Activated T-cell treated with anti-CD3 and anti-CD28 coated beads for 4 hours (primary cell): ENCODE data around the gene KCNJ8.
"Not testable (repeated sequence)": the region's sequence is repeated elsewhere in the genome, so short reads cannot be mapped to it uniquely, and the experiment has no call there.

ENCODE experiments used
- DNase-seq: peaks from one replicate; pipeline ENCODE4 v3.0.0-alpha.2; 2020

Gene KCNJ8

DNA sequence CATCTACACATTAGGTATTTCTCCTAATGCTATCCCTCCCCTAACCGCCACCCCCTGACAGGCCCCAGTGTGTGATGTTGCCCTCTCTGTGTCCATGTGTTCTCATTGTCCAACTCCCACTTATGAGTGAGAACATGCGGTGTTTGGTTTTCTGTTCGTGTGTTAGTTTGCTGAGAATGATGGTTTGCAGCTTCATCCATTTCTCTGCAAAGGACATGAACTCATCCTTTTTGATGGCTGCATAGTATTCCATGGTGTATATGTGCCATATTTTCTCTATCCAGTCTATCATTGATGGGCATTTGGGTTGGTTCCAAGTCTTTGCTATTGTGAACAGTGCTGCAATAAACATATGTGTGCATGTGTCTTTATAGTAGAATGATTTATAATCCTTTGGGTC, 8.2 kb upstream of the KCNJ8 start:
- DNase-seq: not testable (repeated sequence)

DNA sequence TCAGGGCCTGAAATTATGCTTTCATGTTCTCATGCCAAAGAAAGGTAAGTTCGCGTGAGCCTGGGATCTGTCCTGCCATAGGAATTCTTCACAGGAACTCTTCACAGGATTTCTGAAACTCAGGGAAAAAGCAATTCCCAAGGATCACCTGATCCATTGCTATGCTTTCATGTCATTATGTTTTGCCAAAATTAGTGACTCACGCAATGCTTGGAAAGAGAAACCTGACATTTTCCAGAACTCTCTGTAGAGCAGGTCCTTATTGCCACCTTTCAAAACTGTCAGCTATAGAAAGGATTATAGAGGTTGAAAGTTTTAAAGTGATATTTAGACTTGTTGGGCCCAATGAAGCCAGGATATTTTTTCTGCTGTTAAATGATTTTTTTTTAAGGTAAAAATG, 6.3 kb upstream of the KCNJ8 start:
- no peak for DNase-seq

DNA sequence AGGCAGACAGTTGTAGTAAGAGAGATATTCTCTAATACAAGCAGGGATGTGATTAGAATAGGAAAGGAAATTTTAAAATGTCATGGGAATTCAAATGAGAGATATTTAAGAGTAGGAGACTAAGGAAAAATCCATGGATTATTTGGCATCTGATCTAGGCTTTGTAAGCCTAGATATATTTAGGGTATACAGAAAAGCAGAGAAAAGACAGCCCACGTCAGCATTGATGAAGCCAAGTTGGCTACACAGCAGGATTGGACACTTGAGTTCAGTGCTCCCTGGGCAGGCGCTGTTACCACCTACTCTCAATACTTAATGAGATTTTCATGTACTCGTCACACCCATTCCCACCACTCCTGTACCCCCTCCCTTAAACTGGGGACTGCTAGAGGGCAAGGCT, 1.7 kb upstream of the KCNJ8 start:
- DNase-seq: no peak

DNA sequence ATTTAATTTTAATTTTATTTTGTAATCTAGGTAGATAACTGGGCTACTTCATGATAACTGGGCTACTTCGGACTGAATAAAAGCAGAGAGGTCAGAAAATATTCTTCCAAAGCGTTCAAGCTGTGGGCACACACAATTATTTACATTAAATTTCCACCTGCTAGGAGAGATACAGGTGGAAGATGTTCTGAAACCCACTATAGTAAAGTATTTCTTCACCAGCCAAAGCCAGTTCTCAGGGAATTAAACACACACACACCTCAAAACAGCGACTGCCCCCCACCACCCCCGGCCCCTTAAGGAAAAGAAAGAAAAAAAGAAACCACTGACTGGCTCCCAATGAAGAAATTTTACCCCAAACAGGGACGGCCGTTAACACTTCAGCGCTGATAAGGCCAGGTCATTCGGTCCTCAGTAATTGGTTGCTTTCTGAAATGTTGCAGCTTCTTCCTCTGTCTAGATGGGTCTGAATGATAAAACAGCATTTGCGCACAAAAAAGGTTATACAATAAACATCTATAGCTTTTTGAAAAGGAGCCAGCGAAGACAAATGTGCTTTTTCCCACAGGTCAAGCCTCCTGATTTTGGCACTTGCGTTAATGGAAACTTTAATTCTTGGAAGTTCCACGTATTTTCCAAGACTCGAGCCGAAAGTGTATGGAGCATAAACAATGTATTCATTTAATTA, 771 bp upstream of the KCNJ8 start:
- no peak for DNase-seq

DNA sequence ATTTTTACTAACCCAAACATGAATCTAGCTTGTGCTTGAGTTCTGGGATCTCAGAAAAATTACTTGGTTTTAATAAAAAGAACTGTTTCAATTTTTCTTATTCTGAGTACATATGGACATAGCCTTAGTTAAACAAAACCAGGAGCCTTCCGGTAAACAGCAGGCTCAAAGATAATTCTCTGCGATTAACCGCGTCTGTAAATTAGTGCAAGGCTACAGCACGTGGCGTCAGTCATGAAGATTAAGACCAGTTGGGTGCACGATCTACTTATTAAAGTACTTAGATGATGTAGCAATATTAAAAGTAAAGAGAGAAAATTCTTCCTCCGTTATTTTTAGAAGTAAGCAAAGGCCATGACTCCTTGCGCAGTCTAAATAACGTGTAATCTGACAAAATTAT, 700 bp downstream of the KCNJ8 start:
- DNase-seq: no peak

DNA sequence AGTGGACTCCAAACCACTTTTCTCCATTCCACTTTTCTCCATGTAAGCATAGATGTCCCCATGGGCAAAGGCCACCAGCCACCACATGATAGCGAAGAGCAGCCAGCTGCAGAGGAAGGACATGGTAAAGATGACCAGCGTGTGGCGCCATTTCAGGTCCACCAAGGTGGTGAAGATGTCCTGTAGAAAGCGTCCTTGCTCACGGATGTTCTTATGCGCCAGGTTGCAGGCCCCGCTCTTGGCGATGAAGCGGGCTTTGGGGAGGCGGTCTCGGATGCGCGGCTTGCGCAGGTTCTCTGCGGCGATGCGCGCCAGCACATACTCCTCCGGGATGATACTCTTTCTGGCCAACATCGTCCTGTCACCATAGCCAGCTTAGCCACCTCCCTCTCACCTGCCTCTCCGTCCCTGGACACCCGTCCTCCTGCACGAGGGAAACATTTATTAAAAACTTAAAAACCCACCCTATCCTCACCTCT, 1.2 kb downstream of the KCNJ8 start:
- no peak for DNase-seq

DNA sequence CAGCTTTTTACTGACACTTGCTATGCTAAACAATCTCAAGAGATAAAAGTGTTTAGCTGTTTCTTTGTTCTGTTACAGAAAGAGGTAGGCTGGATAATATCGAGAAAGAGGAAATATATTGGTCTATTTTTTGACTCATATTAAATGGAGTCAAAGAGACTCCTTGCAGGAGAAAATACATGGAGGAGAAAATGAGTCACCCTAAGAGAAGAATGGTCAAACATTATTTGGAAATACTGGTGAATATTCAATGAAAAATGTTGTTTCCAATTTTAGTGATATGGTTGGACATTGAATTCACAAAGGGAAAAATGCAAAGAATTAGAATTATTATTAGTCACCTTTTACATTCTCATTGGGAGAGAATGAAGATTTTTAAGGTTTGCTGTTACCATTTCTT, 3.2 kb downstream of the KCNJ8 start:
- no peak for DNase-seq

DNA sequence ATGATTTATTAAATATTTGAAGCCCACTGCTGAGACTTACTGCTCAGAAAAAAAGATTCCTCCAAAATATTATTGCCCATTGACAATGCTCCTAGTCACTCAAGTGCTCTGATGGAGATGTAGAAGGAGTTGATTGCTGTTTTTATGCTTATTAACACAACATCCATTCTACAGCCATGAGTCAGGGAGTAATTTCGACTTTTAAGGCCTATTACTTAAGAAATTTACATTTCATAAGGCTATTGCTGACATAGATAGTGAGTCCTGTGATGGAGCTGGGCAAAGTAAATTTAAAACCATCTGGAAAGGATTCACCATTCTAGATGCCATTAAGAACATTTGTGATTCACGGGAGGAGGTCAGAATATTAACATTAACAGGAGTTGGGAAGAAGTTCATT, 5.2 kb downstream of the KCNJ8 start:
- no peak for DNase-seq

DNA sequence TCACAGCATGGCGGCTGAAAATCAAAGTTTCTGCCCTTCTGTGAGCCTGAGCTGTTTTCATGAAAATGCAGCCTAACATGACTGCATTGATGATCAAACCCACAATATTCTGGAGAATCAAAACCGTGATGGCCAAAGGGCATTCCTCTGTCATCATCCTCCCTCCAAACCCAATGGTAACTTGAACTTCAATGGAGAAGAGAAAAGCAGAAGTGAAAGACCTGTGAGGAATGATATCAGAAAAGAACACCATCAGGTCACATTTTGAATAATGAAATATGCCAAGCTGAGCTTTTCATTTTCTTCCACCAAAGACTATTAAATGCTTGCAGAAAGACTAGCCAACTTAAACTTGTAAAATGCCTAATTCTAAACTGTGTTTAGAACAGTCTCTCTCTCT, 8.1 kb downstream of the KCNJ8 start:
- no peak for DNase-seq

DNA sequence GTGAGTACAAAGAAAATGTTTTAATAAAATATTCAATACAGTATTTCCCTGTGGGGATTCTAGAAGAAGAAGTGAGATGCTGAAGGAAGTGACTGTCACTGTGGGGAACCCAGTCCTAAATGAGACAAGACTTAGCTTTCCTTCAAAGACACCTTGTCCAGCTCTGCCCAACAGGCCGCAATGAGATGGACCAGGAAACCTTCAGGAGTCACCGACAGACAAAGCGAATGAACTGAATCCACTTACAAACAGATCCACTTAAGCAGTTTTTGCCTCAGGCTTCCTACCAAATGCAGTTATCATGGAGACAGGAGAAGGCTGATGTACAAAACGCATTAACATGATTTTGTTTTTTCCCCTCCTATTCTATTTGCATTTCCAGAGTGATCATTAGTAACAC, 9.6 kb downstream of the KCNJ8 start:
- no peak for DNase-seq

DNA sequence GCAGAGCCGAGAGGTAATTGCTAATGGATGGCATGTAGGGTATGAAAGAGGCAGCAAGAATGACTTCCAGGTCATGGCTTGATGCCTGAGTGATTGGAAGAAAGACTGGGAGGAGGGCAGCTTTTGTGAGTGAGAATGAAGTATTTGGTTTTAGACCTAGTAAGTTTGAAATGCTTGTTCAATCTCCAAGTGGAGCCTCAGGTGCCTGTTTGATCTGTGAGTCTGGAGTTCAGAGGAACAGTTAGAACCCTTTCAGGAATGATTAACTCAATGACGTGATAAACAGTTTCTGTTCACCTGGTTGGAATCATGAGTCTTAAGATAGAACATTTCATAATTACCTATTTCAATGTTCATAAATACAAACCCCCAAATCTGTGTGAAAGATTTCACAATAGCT, 10.4 kb downstream of the KCNJ8 start:
- no peak for DNase-seq

DNA sequence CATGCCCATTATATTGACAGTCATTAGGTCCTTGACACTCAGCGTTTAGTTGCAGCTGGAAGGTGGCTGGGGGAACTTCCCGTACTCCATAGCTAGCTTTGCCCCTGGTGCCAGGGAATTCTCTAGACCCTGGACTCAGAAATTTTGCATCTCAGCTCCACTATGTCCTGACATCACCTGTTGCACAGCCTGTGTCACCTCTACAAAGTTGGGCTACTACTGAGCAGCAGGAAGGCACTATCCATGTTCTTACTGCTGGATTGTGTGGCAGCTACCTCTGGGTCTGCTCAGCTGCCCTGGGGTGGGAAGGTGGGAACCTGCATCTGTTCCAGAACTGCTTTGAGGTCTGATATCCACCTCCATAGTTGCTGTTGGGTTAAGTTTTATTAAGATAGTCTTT, 11.0 kb downstream of the KCNJ8 start:
- DNase-seq: no peak

DNA sequence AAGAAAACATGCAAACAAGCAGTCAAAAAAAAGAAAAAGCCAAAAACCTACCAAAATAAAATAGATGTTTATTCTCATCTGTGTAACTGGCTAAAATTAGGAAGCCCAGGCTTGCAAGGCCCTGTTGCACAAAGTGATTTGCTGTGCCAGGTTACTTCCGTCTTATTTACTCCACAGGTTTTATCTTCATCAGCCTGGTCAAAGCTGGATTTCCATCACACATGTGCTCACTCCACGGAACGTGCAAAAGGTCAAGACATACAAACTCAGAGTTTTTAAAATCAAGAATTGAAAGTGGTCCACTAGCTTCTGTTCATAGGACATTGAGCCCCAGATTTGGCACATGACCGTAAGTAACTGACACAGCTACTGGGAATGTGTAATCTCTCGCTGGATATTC, 14.8 kb downstream of the KCNJ8 start:
- DNase-seq: no peak

DNA sequence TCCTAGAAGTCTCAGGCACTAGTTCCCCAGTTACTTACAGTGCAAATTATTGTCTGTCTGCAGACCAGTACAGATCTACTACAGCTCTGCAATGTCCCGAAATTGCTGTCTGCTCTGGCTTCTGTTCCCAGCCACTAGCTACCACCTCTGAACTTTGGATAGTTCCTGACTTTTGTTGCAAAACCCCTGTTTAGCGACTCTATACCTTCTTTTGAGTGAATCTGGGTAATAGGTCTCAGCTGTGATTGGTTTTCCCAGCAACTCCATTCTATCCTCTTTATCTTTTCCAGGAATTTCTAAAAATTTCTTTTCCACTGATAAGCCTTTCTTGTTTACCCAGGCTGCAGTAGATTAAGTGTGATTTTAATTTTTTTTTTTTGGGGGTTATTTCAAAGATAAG, 16.8 kb downstream of the KCNJ8 start:
- no peak for DNase-seq

DNA sequence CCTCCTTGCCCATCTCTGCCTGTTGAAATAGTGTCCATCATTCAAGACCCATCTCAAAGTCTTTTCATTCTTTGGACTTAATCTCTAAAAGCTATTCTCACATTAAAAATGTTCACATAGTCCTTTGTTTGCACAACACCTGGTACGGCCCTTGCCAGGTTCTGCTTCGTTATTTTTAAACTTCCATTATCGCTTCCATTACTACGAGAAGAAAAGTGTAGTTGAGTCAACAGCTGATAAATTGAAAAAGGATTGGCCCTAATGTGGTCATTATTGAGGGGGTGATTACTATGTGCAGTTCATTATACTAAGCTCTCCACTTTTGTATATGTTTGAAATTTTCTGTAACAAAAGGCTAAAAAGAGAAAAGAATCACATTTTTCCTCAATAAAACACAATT, 17.8 kb downstream of the KCNJ8 start:
- no peak for DNase-seq

DNA sequence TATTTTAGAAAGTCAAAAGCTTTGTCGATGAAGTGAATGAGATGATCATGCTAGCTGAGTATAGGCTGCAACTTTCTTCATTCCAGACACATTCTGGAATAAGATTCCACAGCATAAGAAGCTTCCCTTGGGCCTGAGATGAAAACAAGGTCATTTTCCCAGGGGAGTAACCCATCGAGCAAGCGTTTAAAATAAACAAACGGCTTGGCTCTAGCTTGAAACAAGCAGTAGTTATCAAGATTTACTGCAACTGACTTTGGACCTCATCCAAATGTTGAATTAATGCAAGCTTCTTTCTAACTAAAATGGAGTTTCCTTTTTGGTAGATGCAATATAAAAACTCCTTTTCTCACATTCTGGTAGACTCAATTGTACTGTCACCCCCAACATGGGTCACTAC, 23.0 kb downstream of the KCNJ8 start:
- DNase-seq: no peak

DNA sequence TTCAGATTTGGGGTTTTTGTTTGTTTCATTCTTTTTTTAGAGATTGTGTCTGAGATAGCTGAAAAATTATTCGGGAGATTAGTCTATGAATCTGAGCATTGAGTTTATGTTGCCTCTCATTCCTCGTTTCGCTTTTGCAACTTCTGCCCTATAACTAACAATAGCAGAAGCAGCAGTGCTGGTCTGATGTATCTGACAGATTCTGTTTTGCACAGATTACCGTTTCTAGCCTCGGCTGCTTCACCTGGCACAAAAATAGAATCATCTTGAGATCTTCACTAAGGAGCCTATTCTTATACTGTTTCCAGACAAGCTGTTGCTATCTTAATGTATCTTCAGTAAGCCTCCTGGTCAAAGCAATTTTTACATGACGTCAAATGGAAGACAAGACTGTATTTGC, 29.2 kb downstream of the KCNJ8 start:
- DNase-seq: no peak

DNA sequence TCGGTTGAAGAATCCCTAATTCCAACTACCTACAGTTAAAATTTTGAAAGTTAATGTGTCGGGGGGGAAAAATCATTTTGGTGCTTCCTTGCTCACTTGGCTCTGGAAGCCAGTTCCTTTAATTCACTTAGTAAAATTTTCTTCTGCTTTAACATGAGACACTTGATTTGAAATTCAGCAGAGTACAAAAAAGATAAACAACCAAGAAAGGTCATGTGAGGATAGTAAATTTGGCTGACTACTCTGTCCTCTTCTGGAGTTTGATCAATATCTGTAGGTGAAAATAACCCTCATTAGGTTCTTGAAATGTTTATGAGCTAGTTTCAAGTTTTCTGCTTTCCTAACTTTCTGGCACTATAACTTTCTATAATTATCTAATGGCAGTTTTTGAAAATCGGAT, 43.4 kb downstream of the KCNJ8 start:
- no peak for DNase-seq

DNA sequence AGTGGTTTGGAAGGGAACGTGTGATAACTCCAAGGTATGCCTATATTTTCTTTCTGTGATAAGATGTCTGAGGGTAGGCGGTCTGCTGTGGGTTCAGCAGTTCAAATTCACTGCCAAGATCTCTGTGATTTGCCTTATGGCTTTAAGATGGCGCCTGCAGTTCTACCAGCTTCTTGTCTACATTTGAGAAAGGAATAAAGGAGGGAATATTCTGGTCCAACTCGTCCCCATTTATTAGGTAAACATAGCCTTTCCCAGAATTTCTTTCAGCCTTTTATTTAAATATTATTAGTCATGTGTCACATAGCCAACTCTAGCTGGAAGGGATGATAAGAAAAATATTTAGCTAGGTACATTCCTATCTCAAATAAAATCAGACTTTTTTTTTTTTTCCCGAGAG, 48.8 kb downstream of the KCNJ8 start:
- no peak for DNase-seq

DNA sequence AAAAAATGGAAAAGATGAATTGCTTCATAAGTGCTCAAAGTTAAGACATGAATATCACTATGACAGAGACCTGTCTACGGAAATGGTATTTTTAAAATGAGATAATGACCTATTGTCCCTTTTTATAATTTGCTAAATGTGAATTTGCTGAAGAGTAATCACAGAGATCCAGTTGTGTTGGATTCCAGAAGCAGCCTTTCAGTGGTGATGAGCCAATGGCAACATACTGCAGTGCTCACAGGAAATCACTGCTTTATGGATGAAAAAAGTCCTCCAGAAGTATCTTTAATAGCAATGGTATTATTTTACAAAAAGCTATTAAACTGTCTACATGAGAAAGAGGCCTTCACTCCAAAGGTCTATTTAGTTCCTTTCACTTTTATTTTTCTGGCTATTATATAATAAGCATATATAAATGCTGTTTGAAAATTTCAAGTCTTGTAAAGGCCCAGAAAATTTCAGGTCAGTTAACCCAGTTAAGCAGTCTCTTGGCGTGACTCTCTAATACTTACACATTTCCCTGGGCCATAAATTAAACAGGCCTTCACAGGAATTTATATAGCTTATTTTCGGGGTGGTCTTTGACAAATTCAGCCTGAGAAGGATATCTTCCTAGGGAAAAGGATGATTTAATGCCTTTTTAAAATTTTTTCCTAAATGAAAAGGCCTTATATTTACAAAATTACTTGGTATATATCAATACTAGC, 55.4 kb downstream of the KCNJ8 start:
- no peak for DNase-seq

DNA sequence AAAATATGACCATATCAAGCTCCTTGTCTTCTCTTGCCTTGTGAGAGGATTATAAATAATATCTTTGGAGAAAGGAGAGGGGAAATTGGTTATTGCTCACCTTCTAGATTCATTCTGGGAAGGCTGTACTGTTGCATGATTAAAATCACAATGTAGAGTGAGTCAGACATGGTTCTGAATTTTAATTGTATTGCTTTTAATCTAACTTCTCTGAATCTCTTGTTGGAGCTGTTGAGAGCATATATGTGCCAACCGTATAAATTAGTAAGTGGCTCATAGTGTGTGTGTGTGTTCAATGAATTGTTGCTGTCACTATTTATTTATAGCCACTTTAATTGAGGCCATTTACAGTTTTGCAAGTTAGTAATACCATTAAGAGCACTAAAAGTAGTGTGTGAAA, 56.1 kb downstream of the KCNJ8 start:
- no peak for DNase-seq

DNA sequence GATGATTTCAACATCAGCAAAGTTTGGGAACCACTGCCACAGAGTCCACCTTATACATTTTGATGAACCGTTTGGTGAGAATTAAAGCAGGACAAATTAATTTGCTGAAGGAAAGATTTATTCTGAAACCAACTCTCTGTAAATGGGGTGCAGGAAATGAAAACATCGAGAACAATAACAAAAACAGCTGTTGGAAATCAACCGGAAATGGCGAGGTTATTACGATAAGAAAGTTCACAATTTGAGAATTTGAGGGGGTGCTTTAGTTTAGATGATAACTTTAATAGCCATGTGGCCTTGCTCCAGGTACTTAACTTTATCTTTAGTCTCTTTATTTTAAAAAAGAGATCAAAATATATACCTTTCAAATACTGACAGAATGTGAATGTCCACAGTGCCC, 56.7 kb downstream of the KCNJ8 start:
- DNase-seq: no peak

DNA sequence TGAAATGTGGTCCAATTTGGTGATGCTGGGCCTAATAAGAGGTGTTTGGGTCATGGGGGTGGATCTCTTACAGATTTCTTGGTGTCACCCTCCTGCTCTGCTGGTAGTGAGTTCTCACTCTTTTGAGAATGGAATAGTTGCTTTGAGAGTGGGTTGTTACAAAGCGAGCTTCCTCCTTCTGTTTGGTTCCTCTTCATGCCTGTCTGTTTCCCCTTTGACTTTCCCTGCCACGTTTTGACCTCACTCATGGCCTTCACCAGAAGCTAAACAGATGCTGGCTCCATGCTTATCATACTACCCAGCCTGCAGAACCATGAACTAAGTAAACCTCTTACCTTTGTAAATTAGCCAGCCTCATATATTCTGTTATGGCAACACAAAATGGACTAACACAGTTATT, 59.1 kb downstream of the KCNJ8 start:
- DNase-seq: no peak
